ENCODE results near the gene ATP10A. TPM values are rescaled to one million over a fixed set of nuclear protein-coding genes. Genes with fewer than 3 reads are reported as not detected.

The ATP10A gene
- total and polyA plus RNA-seq, 2 experiments from 2014 or later = not detected

GRCh38 chr15:25739687-25740121, 123.4 kb downstream of the ATP10A start:
- H3K9me3 ChIP-seq (ENCODE audit: low read depth) = no peaks in the 10 kb centered on the region
- peak; percentile 46 to 47 for DNase-seq (ENCODE audit: low read depth in 1 of 2, low spot score in 1 of 2)
- H3K36me3 ChIP-seq = no peaks in the 10 kb centered on the region
- H3K4me1 ChIP-seq (ENCODE audit: low read depth) = peaks cover 8% of the 10 kb centered on the region
- H3K27me3 ChIP-seq = no peaks in the 10 kb centered on the region
- no peak overlapping the region for H3K4me3 ChIP-seq
- no peak overlapping the region for H3K27ac ChIP-seq
- TF ChIP-seq, protein P1, sequence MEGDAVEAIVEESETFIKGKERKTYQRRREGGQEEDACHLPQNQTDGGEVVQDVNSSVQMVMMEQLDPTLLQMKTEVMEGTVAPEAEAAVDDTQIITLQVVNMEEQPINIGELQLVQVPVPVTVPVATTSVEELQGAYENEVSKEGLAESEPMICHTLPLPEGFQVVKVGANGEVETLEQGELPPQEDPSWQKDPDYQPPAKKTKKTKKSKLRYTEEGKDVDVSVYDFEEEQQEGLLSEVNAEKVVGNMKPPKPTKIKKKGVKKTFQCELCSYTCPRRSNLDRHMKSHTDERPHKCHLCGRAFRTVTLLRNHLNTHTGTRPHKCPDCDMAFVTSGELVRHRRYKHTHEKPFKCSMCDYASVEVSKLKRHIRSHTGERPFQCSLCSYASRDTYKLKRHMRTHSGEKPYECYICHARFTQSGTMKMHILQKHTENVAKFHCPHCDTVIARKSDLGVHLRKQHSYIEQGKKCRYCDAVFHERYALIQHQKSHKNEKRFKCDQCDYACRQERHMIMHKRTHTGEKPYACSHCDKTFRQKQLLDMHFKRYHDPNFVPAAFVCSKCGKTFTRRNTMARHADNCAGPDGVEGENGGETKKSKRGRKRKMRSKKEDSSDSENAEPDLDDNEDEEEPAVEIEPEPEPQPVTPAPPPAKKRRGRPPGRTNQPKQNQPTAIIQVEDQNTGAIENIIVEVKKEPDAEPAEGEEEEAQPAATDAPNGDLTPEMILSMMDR (IDR thresholded peaks at IDR 0.05; ENCODE audit: low read depth, low read length) = peak; percentile 36

GRCh38 chr15:25738171-25738965, 124.8 kb downstream of the ATP10A start:
- TF ChIP-seq, protein P1 (IDR thresholded peaks at IDR 0.05; ENCODE audit: low read depth, low read length) = no peak
- peak in 1 of 2 donors; percentile 24 for DNase-seq (ENCODE audit: low read depth in 1 of 2, low spot score in 1 of 2)
- H3K27me3 ChIP-seq = no peaks in the 10 kb centered on the region
- H3K4me1 ChIP-seq (ENCODE audit: low read depth) = peaks cover 8% of the 10 kb centered on the region
- H3K4me3 ChIP-seq = no peak overlapping the region
- H3K36me3 ChIP-seq = no peaks in the 10 kb centered on the region
- H3K9me3 ChIP-seq (ENCODE audit: low read depth) = no peaks in the 10 kb centered on the region
- H3K27ac ChIP-seq = no peak overlapping the region

DNA sequence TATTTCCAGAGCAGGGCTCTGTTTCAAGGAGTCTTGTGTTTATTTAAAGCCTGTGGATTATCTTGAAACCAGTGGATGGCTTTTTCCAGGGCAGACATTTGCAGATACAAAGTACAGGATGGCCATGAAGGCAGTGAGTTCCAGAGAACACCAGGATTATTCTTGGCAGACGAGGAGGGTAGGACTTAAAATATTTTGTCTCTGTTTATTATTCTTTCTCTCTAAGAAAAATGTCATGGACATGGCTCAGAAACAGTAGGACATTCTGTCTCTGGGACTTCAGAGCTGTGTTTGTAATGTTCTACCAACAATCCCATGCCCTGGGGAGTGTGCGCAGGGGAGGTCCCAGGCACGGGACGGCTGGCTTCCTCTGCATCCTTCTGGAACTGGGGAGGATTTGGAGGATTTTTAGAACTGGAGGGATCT, 125.9 kb downstream of the ATP10A start:
- H3K36me3 ChIP-seq = no peaks in the 10 kb centered on the region
- TF ChIP-seq, protein P1 (IDR thresholded peaks at IDR 0.05; ENCODE audit: low read depth, low read length) = no peak
- H3K27ac ChIP-seq = peak overlapping the region; percentile 55
- no peaks in the 10 kb centered on the region for H3K9me3 ChIP-seq (ENCODE audit: low read depth)
- peak in 1 of 2 donors; percentile 21 for DNase-seq (ENCODE audit: low read depth in 1 of 2, low spot score in 1 of 2)
- no peaks in the 10 kb centered on the region for H3K27me3 ChIP-seq
- no peak overlapping the region for H3K4me3 ChIP-seq
- H3K4me1 ChIP-seq (ENCODE audit: low read depth) = peaks cover 8% of the 10 kb centered on the region

DNA sequence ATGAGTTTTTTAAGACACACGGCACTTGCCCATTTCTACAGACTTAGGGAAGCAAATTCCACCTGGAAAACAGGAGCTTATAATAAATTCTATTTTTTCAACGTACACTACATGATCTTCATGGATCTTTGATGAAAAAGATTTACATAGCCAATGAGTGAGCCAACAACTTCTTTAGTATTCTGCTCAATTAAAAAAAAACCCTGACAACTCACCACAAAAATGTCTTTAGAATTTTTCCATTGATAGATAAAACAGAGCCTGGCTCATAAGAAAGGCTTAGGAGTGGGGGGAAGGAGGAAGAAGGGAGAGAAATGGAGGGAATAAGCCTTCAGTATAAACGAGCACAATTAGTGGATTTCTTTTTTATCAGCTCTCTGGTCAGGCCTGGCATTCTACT, 126.7 kb downstream of the ATP10A start:
- Histone ChIP-seq H3K4me1 (ENCODE audit: low read depth) (peaks cover 8% of the 10 kb centered on the region), H3K9me3 (ENCODE audit: low read depth) (no peaks in the 10 kb centered on the region), H3K27me3 (no peaks in the 10 kb centered on the region), H3K4me3 (no peak overlapping the region), H3K36me3 (no peaks in the 10 kb centered on the region), H3K27ac (no peak overlapping the region)
- DNase-seq (ENCODE audit: low read depth in 1 of 2, low spot score in 1 of 2) = peak in 1 of 2 donors; percentile 4
- TF ChIP-seq, protein P1 (IDR thresholded peaks at IDR 0.05; ENCODE audit: low read depth, low read length) = no peak

DNA sequence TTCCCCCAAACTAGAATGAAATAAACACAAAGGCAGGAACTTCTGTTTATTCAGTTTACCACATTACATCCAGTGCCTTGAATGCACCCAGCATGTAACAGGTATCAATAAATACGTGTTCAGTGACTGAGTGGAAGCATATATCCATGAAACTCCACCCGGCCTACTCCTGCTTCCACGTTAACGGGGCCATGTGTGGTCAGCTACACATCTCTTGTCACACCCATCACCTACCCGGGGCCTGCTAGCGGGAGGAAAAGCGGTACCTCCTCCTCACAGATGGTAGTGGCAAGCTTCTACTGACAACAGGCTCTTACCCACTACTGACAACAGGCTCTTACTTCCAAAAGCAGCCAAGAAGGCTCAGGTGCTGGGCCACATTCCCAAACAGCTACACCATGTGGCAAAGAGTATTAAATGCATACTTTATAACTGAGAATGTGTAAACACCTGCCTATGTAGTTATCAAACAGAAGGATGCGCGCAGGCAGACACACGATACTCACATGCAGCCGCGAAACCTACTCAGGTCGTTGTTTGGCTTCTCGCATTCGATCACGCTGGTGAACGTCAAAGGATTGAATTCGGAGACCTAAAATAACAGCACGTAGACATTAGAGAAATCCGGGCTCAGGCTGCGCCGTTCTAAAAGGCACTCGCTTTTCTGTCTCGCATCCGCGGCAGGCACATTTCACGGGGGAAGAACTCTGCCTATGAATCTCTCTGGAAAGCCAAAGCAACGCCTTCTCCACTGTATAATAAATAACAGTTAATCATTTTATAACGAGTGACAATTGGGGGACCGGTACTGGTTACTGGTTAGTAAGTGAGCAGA, 127.4 kb downstream of the ATP10A start:
- Histone ChIP-seq H3K4me1 (ENCODE audit: low read depth) (peaks cover 8% of the 10 kb centered on the region), H3K36me3 (no peaks in the 10 kb centered on the region), H3K27me3 (no peaks in the 10 kb centered on the region), H3K4me3 (no peak overlapping the region), H3K9me3 (ENCODE audit: low read depth) (no peaks in the 10 kb centered on the region), H3K27ac (no peak overlapping the region)
- TF ChIP-seq, protein P1 (IDR thresholded peaks at IDR 0.05; ENCODE audit: low read depth, low read length) = no peak
- no peak for DNase-seq (ENCODE audit: low read depth in 1 of 2, low spot score in 1 of 2)
